Endodermal cell (in vitro differentiated cells): ENCODE data around the gene HLA-DPB1. TPM values are rescaled to one million over a fixed set of nuclear protein-coding genes. Genes with fewer than 3 reads are reported as not detected.
"Not testable (repeated sequence)": the region's sequence is repeated elsewhere in the genome, so short reads cannot be mapped to it uniquely, and the experiment has no call there.

ENCODE experiments used
- DNase-seq: peaks from one replicate; pipeline ENCODE4 v3.0.0-alpha.2; 2017
- H3K27ac ChIP-seq: 2 replicates; pipeline ENCODE4 v1.5.1; 2013; ENCODE audit warnings: mild to moderate bottlenecking, low read depth, low read length, moderate library complexity
- H3K27me3 ChIP-seq: 2 replicates; pipeline ENCODE4 v1.6.1; 2013; ENCODE audit warnings: mild to moderate bottlenecking, low read length, moderate library complexity; ENCODE audit not compliant: insufficient read depth, control insufficient read depth, poor library complexity, severe bottlenecking
- H3K36me3 ChIP-seq: 2 replicates; pipeline ENCODE4 v1.7.0; 2013; ENCODE audit warnings: mild to moderate bottlenecking, low read length, moderate library complexity; ENCODE audit not compliant: control insufficient read depth, insufficient read depth
- H3K4me1 ChIP-seq: one replicate; pipeline ENCODE4 v1.7.0; 2013; ENCODE audit warnings: low read length; ENCODE audit not compliant: control insufficient read depth, insufficient read depth
- H3K4me3 ChIP-seq: 2 replicates; pipeline ENCODE4 v1.5.1; 2013; ENCODE audit warnings: mild to moderate bottlenecking, low read length, moderate library complexity
- H3K9ac ChIP-seq: 2 replicates; pipeline ENCODE4 v1.6.1; 2013; ENCODE audit warnings: mild to moderate bottlenecking, low read length, moderate library complexity; ENCODE audit not compliant: poor library complexity, severe bottlenecking; ENCODE audit errors: extremely low read depth
- H3K9me3 ChIP-seq: 2 replicates; pipeline ENCODE4 v1.6.1; 2013; ENCODE audit warnings: mild to moderate bottlenecking, low read length, moderate library complexity; ENCODE audit not compliant: control insufficient read depth
- H3K27ac Mint-ChIP-seq: 2 replicates; pipeline ENCODE4 v1.8.0; 2020; ENCODE audit warnings: mixed read lengths
- H3K27me3 Mint-ChIP-seq: 2 replicates; pipeline ENCODE4 v1.8.0; 2021; ENCODE audit warnings: mild to moderate bottlenecking, mixed read lengths; ENCODE audit not compliant: insufficient read depth
- H3K36me3 Mint-ChIP-seq: 2 replicates; pipeline ENCODE4 v1.8.0; 2020; ENCODE audit warnings: low read depth, mixed read lengths
- H3K4me1 Mint-ChIP-seq: 2 replicates; pipeline ENCODE4 v1.8.0; 2020; ENCODE audit warnings: mixed read lengths
- H3K4me3 Mint-ChIP-seq: 2 replicates; pipeline ENCODE4 v1.8.0; 2020; ENCODE audit warnings: mild to moderate bottlenecking, moderate library complexity, mixed read lengths
- H3K9me3 Mint-ChIP-seq: 2 replicates; pipeline ENCODE4 v1.8.0; 2020; ENCODE audit warnings: mild to moderate bottlenecking, mixed read lengths
- WGBS, 2 experiments: methylation state at CpG; one replicate each; pipeline versions ENCODE4 v1.1.5 to v1.1.7; 2013; ENCODE audit warnings: missing lambda C conversion rate in 2 of 2, mixed read lengths in 1 of 2; ENCODE audit not compliant: insufficient coverage in 1 of 2, insufficient read length in 1 of 2; 5-methylcytosine and 5-hydroxymethylcytosine counted together
- total RNA-seq, 2 donors: library from RNA; stranded (reverse); fragmentation: NEBNext Ultra II Directional in 1 of 2; extraction: Animal tissue kit (Norgen Biotek cat#: 25700) in 1 of 2; gene quantifications; 2 replicates in 1 of 2; 3 replicates in 1 of 2; pipeline ENCODE4 v1.2.1, GENCODE V29; 2021
- TF ChIP-seq, protein P1 (sequence below): fragments of 200-600 bp; sonication (generic); conservative IDR thresholded peaks from 2 replicates; pipeline ENCODE4 v1.5.0; 2021; ENCODE audit warnings: antibody characterized with exemption, mild to moderate bottlenecking

The HLA-DPB1 gene
- total RNA-seq, 2 donors from 2014 or later = 13.5 to 20.6 TPM

DNA sequence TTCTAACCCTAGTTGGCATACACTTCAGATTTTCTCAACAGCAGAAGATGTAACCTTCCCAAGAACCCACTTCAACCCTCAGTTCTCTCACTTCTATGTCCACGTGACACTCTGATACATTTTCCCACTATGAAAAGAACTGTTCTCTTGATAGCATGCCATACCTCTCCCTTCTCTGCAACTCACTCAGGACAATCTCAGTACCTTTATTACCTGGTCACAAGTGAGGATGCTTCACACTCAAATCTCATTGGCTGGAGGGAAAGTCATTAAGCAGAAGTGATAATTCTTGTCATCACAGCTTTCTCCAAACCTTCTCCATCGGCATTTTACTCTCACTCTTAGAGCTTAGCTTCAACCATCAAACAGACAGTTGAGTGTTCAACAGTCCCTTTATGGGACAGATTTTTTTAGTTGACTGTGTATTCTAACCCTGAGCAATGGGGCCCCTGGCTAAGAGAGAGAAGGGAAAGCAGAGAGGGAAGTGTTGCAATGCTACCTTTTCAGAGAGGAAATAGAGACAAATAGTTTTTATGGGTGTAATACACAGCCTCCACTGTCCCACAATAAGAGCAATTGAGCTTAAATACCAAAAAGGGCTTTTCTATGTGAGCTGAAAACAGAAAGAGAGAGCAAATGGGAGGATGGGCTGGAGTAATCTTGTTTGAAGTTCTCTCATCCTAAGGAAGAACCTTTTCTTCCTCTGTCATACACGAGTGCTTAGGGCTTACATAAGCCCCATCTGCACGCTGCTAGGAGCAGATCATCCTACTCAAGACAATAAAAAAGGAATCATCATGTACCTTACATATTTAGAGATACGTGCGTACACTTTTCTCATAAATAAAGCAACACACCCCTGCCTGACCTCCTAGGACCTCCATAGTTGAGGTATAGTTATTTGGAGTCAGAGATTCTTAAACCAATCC is 18.3 kb upstream of the HLA-DPB1 start:
- TF ChIP-seq, protein P1, sequence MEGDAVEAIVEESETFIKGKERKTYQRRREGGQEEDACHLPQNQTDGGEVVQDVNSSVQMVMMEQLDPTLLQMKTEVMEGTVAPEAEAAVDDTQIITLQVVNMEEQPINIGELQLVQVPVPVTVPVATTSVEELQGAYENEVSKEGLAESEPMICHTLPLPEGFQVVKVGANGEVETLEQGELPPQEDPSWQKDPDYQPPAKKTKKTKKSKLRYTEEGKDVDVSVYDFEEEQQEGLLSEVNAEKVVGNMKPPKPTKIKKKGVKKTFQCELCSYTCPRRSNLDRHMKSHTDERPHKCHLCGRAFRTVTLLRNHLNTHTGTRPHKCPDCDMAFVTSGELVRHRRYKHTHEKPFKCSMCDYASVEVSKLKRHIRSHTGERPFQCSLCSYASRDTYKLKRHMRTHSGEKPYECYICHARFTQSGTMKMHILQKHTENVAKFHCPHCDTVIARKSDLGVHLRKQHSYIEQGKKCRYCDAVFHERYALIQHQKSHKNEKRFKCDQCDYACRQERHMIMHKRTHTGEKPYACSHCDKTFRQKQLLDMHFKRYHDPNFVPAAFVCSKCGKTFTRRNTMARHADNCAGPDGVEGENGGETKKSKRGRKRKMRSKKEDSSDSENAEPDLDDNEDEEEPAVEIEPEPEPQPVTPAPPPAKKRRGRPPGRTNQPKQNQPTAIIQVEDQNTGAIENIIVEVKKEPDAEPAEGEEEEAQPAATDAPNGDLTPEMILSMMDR = no peak
- no peak for DNase-seq
- H3K36me3 Mint-ChIP-seq = no peaks in the 10 kb centered on the region

DNA sequence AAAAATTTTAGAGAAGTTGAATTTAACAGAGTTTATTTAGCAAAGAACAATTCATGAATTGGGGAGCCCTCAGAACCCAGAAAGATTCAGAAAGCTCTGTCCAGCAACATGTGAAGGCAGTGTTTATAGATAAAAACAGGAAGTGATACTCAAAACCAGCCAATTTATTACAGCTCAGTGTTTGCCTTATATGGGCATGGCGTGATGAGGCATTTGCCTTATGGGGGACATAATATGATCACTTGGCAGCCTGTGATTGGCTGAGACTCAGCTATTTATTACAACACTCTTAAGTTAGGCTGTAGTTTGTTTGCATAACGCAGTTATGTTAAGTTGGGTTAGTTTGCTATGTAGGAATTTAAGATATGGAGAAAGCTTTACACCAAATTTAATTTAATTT is 13.8 kb upstream of the HLA-DPB1 start:
- Histone ChIP-seq H3K4me1 (no peaks in the 10 kb centered on the region), H3K9me3 (no peaks in the 10 kb centered on the region), H3K9ac (no peak overlapping the region), H3K27me3 (peaks cover 9% of the 10 kb centered on the region), H3K36me3 (no peaks in the 10 kb centered on the region), H3K27ac (no peak overlapping the region), H3K4me3 (no peak overlapping the region)
- H3K27me3 Mint-ChIP-seq = peaks cover 6% of the 10 kb centered on the region
- H3K9me3 Mint-ChIP-seq = peaks cover 15% of the 10 kb centered on the region
- TF ChIP-seq, protein P1 = no peak
- no peaks in the 10 kb centered on the region for H3K36me3 Mint-ChIP-seq
- no peak overlapping the region for H3K27ac Mint-ChIP-seq
- 92 to 100% methylated on average over 1 to 2 of the region's 2 CpGs for WGBS, 2 experiments
- H3K4me1 Mint-ChIP-seq = peaks cover under 1% of the 10 kb centered on the region
- H3K4me3 Mint-ChIP-seq = no peak overlapping the region
- DNase-seq = no peak

More for the DNA sequence above, 18.3 kb upstream of the HLA-DPB1 start:
- no peak overlapping the region for H3K27ac ChIP-seq
- H3K36me3 ChIP-seq = no peaks in the 10 kb centered on the region
- peaks cover 21% of the 10 kb centered on the region for H3K9me3 Mint-ChIP-seq
- H3K27me3 Mint-ChIP-seq = peaks cover 8% of the 10 kb centered on the region
- no peaks in the 10 kb centered on the region for H3K9me3 ChIP-seq
- peaks cover 9% of the 10 kb centered on the region for H3K27me3 ChIP-seq
- H3K4me1 ChIP-seq = no peaks in the 10 kb centered on the region
- 81 to 83% methylated on average over 3 to 6 of the region's 6 CpGs for WGBS, 2 experiments
- H3K27ac Mint-ChIP-seq = no peak overlapping the region
- no peak overlapping the region for H3K9ac ChIP-seq
- no peak overlapping the region for H3K4me3 Mint-ChIP-seq
- H3K4me1 Mint-ChIP-seq = peaks cover 24% of the 10 kb centered on the region
- H3K4me3 ChIP-seq = no peak overlapping the region

- not testable (repeated sequence) for H3K9ac ChIP-seq, H3K4me1 ChIP-seq, H3K4me3 Mint-ChIP-seq, H3K27ac Mint-ChIP-seq, H3K27ac ChIP-seq, H3K4me1 Mint-ChIP-seq, H3K27me3 Mint-ChIP-seq, H3K36me3 Mint-ChIP-seq, H3K9me3 ChIP-seq, H3K36me3 ChIP-seq, DNase-seq, H3K4me3 ChIP-seq, H3K27me3 ChIP-seq
- WGBS, 2 experiments = 92 to 100% methylated on average over 1 to 4 of the region's 5 CpGs
- H3K9me3 Mint-ChIP-seq = peaks cover 17% of the 10 kb centered on the region
These were observed 12.4 kb upstream of the HLA-DPB1 start for GRCh38 chr6:33063435-33063834.
